HTR-8/SVneo (cell line): Measurements from ENCODE around the gene HOXD11.

ENCODE experiments used
- DNase-seq: peaks from one replicate; pipeline ENCODE4 v3.0.0; 2011; ENCODE audit warnings: low spot score, mixed read lengths; ENCODE audit not compliant: insufficient read length
- FAIRE-seq: peaks from 2 replicates; lab custom pipeline; 2011; peaks lifted over from hg19 to GRCh38; lab: Jason Lieb, UNC

Gene HOXD11

GRCh38 chr2:176158855-176159662, 52.0 kb downstream of the HOXD11 start:
- FAIRE-seq (no peak), DNase-seq (no peak)
